Rectal smooth muscle tissue (tissue), 1 donor: Measurements from ENCODE around the gene OSBPL7.

Source experiments
- H3K27ac ChIP-seq: one replicate; pipeline ENCODE4 v1.7.0; 2013; ENCODE audit warnings: low read depth, low read length, inconsistent platforms
- H3K27me3 ChIP-seq: one replicate; pipeline ENCODE4 v1.7.0; 2013; ENCODE audit warnings: low read length; ENCODE audit not compliant: control insufficient read depth, insufficient read depth
- H3K36me3 ChIP-seq: one replicate; pipeline ENCODE4 v1.7.0; 2013; ENCODE audit warnings: low read length; ENCODE audit not compliant: control insufficient read depth, insufficient read depth
- H3K4me1 ChIP-seq: one replicate; pipeline ENCODE4 v1.7.0; 2013; ENCODE audit warnings: low read length; ENCODE audit not compliant: control insufficient read depth, insufficient read depth
- H3K4me3 ChIP-seq: one replicate; pipeline ENCODE4 v1.7.0; 2013; ENCODE audit warnings: low read length
- H3K9ac ChIP-seq: one replicate; pipeline ENCODE4 v1.7.0; 2013; ENCODE audit warnings: low read length

The OSBPL7 gene

GRCh38 chr17:47821424-47822391 is at the start of gene OSBPL7:
OSBPL7 (minus strand) TSS chr17:47821794; CDS start chr17:47820278, 1,516 bp downstream.
- H3K9ac ChIP-seq = peak within 1 kb of the TSS; percentile 74
- peaks cover 29% of the 10 kb centered on the region for H3K36me3 ChIP-seq
- H3K4me1 ChIP-seq = peaks cover 6% of the 10 kb centered on the region
- no peak within 1 kb of the TSS for H3K27ac ChIP-seq
- no peaks in the 10 kb centered on the region for H3K27me3 ChIP-seq
- peak within 1 kb of the TSS; percentile 88 for H3K4me3 ChIP-seq

- Histone ChIP-seq H3K27me3 (peaks cover 14% of the 10 kb centered on the region), H3K4me3 (no peak overlapping the region), H3K36me3 (no peaks in the 10 kb centered on the region), H3K4me1 (no peaks in the 10 kb centered on the region), H3K9ac (no peak overlapping the region), H3K27ac (no peak overlapping the region)
These were observed 49.5 kb upstream of the OSBPL7 start for GRCh38 chr17:47871048-47871447.

GRCh38 chr17:47870056-47870455 is 48.5 kb upstream of the OSBPL7 start:
- peaks cover 12% of the 10 kb centered on the region for H3K27me3 ChIP-seq

GRCh38 chr17:47869114-47869513 is 47.5 kb upstream of the OSBPL7 start:
- no peak overlapping the region for H3K4me3 ChIP-seq
- no peaks in the 10 kb centered on the region for H3K4me1 ChIP-seq
- no peak overlapping the region for H3K9ac ChIP-seq
- no peaks in the 10 kb centered on the region for H3K36me3 ChIP-seq
- H3K27me3 ChIP-seq = peaks cover 13% of the 10 kb centered on the region
- no peak overlapping the region for H3K27ac ChIP-seq

More at GRCh38 chr17:47870056-47870455, 48.5 kb upstream of the OSBPL7 start:
- Histone ChIP-seq H3K4me3 (no peak overlapping the region), H3K4me1 (no peaks in the 10 kb centered on the region), H3K36me3 (no peaks in the 10 kb centered on the region), H3K9ac (no peak overlapping the region), H3K27ac (no peak overlapping the region)

GRCh38 chr17:47867813-47868533 is 46.4 kb upstream of the OSBPL7 start:
- H3K9ac ChIP-seq = no peak overlapping the region
- H3K4me1 ChIP-seq = no peaks in the 10 kb centered on the region
- H3K27me3 ChIP-seq = peaks cover 11% of the 10 kb centered on the region
- no peaks in the 10 kb centered on the region for H3K36me3 ChIP-seq
- H3K27ac ChIP-seq = no peak overlapping the region
- H3K4me3 ChIP-seq = no peak overlapping the region

- H3K4me3 ChIP-seq = no peak overlapping the region
- H3K27me3 ChIP-seq = peaks cover 11% of the 10 kb centered on the region
- no peaks in the 10 kb centered on the region for H3K36me3 ChIP-seq
- no peak overlapping the region for H3K9ac ChIP-seq
- no peak overlapping the region for H3K27ac ChIP-seq
- H3K4me1 ChIP-seq = no peaks in the 10 kb centered on the region
These were observed 45.3 kb upstream of the OSBPL7 start for GRCh38 chr17:47866941-47867340.

- H3K27ac ChIP-seq = no peak overlapping the region
- no peaks in the 10 kb centered on the region for H3K4me1 ChIP-seq
- peaks cover 7% of the 10 kb centered on the region for H3K27me3 ChIP-seq
- H3K4me3 ChIP-seq = no peak overlapping the region
- H3K36me3 ChIP-seq = no peaks in the 10 kb centered on the region
- H3K9ac ChIP-seq = no peak overlapping the region
These were observed 43.2 kb upstream of the OSBPL7 start for GRCh38 chr17:47864791-47865216.

GRCh38 chr17:47862621-47863440 is 41.2 kb upstream of the OSBPL7 start:
- Histone ChIP-seq H3K27ac (no peak overlapping the region), H3K4me1 (no peaks in the 10 kb centered on the region), H3K27me3 (peaks cover 7% of the 10 kb centered on the region), H3K9ac (no peak overlapping the region), H3K4me3 (no peak overlapping the region), H3K36me3 (no peaks in the 10 kb centered on the region)

GRCh38 chr17:47860386-47860785 is 38.8 kb upstream of the OSBPL7 start:
- Histone ChIP-seq H3K27ac (no peak overlapping the region), H3K36me3 (no peaks in the 10 kb centered on the region), H3K9ac (no peak overlapping the region), H3K27me3 (peaks cover 9% of the 10 kb centered on the region), H3K4me1 (no peaks in the 10 kb centered on the region), H3K4me3 (no peak overlapping the region)

GRCh38 chr17:47857551-47858455 is 36.2 kb upstream of the OSBPL7 start:
- Histone ChIP-seq H3K27ac (no peak overlapping the region), H3K36me3 (no peaks in the 10 kb centered on the region), H3K27me3 (peaks cover 20% of the 10 kb centered on the region), H3K9ac (no peak overlapping the region), H3K4me1 (no peaks in the 10 kb centered on the region), H3K4me3 (no peak overlapping the region)

GRCh38 chr17:47856830-47857229 is 35.2 kb upstream of the OSBPL7 start:
- Histone ChIP-seq H3K27ac (no peak overlapping the region), H3K4me1 (no peaks in the 10 kb centered on the region), H3K4me3 (no peak overlapping the region), H3K27me3 (peaks cover 28% of the 10 kb centered on the region), H3K9ac (no peak overlapping the region), H3K36me3 (no peaks in the 10 kb centered on the region)
